ACC112 (cell line): ENCODE data around the gene MYOG.

Experiments
- H2AFZ ChIP-seq: fragments of 200-600 bp; sonication (generic); one replicate; pipeline ENCODE4 v1.6.0; 2017; ENCODE audit warnings: antibody characterized with exemption, low read length; ENCODE audit not compliant: unreplicated experiment
- H3K27ac ChIP-seq: fragments of 200-600 bp; sonication (generic); 2 replicates; pipeline ENCODE4 v1.5.1; 2014; ENCODE audit warnings: low read depth, mild to moderate bottlenecking, antibody characterized with exemption, low read length, moderate library complexity
- H3K27me3 ChIP-seq: fragments of 200-600 bp; sonication (generic); 2 replicates; pipeline ENCODE4 v1.6.1; 2014; ENCODE audit warnings: mild to moderate bottlenecking, antibody characterized with exemption, low read length, moderate library complexity, mixed read lengths; ENCODE audit not compliant: insufficient read depth
- H3K36me3 ChIP-seq: fragments of 200-600 bp; sonication (generic); 2 replicates; pipeline ENCODE4 v1.6.1; 2016; ENCODE audit warnings: mild to moderate bottlenecking, antibody characterized with exemption, low read length, moderate library complexity, mixed read lengths; ENCODE audit not compliant: insufficient read depth
- H3K4me1 ChIP-seq: fragments of 200-600 bp; sonication (generic); one replicate; pipeline ENCODE4 v1.6.1; 2016; ENCODE audit warnings: low read length, mixed read lengths; ENCODE audit not compliant: insufficient read depth, unreplicated experiment, control insufficient read depth
- H3K4me3 ChIP-seq: fragments of 200-600 bp; sonication (generic); 2 replicates; pipeline ENCODE4 v1.5.1; 2014; ENCODE audit warnings: mild to moderate bottlenecking, low read depth, low read length
- H3K79me2 ChIP-seq: fragments of 200-600 bp; sonication (generic); one replicate; pipeline ENCODE4 v1.6.0; 2016; ENCODE audit warnings: low read length; ENCODE audit not compliant: control insufficient read depth, unreplicated experiment, insufficient read depth

MYOG gene

GRCh38 chr1:203126866-203127665 is 41.3 kb upstream of the MYOG start:
- Histone ChIP-seq H2AFZ (peak overlapping the region; percentile 6), H3K27ac (no peak overlapping the region), H3K4me3 (peak overlapping the region; percentile 70), H3K4me1 (peaks cover 34% of the 10 kb centered on the region), H3K27me3 (peaks cover 13% of the 10 kb centered on the region), H3K36me3 (no peaks in the 10 kb centered on the region), H3K79me2 (no peaks in the 10 kb centered on the region)

- peaks cover 34% of the 10 kb centered on the region for H3K4me1 ChIP-seq
- H3K36me3 ChIP-seq, result no peaks in the 10 kb centered on the region
- no peaks in the 10 kb centered on the region for H3K79me2 ChIP-seq
- H3K4me3 ChIP-seq, result peak overlapping the region; percentile 70; the same call in 1 of the 2 replicates
- H3K27me3 ChIP-seq, result peaks cover 13% of the 10 kb centered on the region
- no peak overlapping the region for H3K27ac ChIP-seq
- no peak overlapping the region for H2AFZ ChIP-seq
Measured at GRCh38 chr1:203126151-203126865, 40.5 kb upstream of the MYOG start.

- Histone ChIP-seq H2AFZ (no peak overlapping the region), H3K27me3 (peaks cover 27% of the 10 kb centered on the region), H3K4me1 (peaks cover 32% of the 10 kb centered on the region)
Measured at GRCh38 chr1:203124546-203125317, 38.9 kb upstream of the MYOG start.

DNA sequence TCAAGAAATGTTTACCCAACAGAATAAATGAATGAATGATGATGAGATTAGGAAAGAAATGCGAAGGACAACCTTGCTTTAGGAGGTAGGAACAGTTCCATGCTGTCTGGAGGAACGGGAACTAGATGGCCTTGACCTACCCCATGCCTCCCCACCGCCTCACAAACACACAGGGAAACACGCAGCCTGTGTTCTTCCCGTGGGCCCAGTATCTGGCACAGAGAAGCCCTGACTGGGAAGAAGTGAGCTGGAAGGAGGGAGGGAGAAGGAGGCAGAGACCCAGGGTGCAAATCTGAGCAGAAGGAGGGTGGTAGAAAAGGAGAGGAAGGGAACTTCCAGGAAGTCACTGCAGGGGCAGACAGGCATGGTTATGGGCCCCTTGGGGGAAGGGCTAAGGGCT is 38.2 kb upstream of the MYOG start:
- no peaks in the 10 kb centered on the region for H3K79me2 ChIP-seq
- H3K27me3 ChIP-seq, result peaks cover 31% of the 10 kb centered on the region
- no peak overlapping the region for H3K27ac ChIP-seq
- no peak overlapping the region for H3K4me3 ChIP-seq
- peaks cover 25% of the 10 kb centered on the region for H3K4me1 ChIP-seq
- H2AFZ ChIP-seq, result no peak overlapping the region
- no peaks in the 10 kb centered on the region for H3K36me3 ChIP-seq

More at GRCh38 chr1:203124546-203125317, 38.9 kb upstream of the MYOG start:
- H3K4me3 ChIP-seq, result no peak overlapping the region
- H3K27ac ChIP-seq, result no peak overlapping the region
- H3K36me3 ChIP-seq, result no peaks in the 10 kb centered on the region
- H3K79me2 ChIP-seq, result no peaks in the 10 kb centered on the region

DNA sequence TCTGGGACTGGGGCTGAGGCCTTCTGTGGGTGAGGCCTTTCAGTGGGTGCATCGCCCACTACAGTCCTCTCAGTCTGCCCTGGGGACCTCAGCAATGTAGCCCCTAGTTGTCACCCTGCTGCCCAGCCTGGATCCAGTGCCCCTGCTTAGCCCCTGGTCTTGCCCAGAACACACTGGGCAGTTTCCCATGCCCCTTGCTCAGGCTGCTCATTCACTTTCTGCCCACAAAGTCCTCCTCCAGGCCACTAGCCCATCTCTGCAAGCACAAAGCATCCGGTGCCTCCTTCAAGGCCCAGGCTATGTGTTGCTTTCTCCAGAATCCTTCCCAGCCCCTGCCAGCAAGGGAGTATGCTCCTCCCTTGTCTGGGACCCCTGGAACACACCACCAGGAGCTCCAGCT is 36.3 kb upstream of the MYOG start:
- Histone ChIP-seq H3K27ac (no peak overlapping the region), H3K79me2 (no peaks in the 10 kb centered on the region), H3K27me3 (peaks cover 48% of the 10 kb centered on the region), H3K4me1 (peaks cover 23% of the 10 kb centered on the region), H2AFZ (no peak overlapping the region), H3K36me3 (no peaks in the 10 kb centered on the region), H3K4me3 (no peak overlapping the region)

DNA sequence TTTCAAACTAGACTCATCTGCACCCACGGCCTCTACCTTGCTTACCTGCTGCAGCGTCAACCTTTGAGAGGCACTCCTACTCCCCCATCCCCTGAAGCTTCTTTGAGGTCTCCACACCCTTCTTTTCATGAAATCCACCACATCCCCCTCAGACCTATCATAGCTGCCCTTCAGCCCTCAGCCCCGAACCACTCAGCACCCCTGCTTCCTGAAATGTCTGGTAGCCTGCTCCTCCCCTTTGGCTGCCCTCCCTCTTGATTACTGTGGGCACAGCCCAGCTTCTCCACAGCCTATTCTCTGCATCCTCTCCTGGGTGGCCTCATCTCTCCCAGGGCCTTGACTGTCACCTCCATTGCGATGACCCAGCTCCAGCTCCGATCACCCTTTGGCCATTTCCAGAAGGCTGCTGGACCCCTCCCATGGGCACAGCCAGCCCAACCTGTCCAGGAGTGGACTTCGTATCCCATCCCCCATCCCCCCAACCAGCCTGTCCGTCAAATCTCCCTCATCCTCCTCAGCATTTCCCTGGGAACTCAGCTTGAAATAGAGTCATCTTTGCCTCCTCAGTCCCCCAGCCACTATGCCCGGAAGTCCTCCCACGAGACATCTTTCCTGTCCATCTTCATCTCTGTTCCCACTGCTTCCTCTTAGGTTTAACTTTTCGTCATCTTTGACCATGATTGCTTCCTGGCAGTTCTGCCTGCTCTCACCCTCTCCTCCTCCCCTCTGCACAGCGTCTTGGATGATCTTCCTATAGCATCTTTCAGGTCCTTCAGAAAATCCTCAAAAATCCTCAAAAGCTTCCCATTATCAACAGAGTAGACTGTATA is 35.6 kb upstream of the MYOG start:
- peaks cover 15% of the 10 kb centered on the region for H3K4me1 ChIP-seq
- H2AFZ ChIP-seq, result no peak overlapping the region
- no peaks in the 10 kb centered on the region for H3K36me3 ChIP-seq
- no peak overlapping the region for H3K4me3 ChIP-seq
- peaks cover 54% of the 10 kb centered on the region for H3K27me3 ChIP-seq
- H3K79me2 ChIP-seq, result no peaks in the 10 kb centered on the region
- H3K27ac ChIP-seq, result no peak overlapping the region

- H3K79me2 ChIP-seq, result no peaks in the 10 kb centered on the region
- no peak overlapping the region for H2AFZ ChIP-seq
- H3K4me1 ChIP-seq, result peaks cover 11% of the 10 kb centered on the region
- H3K27me3 ChIP-seq, result peaks cover 63% of the 10 kb centered on the region
- no peak overlapping the region for H3K4me3 ChIP-seq
- H3K27ac ChIP-seq, result no peak overlapping the region
- no peaks in the 10 kb centered on the region for H3K36me3 ChIP-seq
Measured at GRCh38 chr1:203120325-203121153, 34.7 kb upstream of the MYOG start.

- H3K4me3 ChIP-seq, result no peak overlapping the region
- H3K27me3 ChIP-seq, result peaks cover 75% of the 10 kb centered on the region
- no peaks in the 10 kb centered on the region for H3K36me3 ChIP-seq
- H3K4me1 ChIP-seq, result no peaks in the 10 kb centered on the region
- no peak overlapping the region for H3K27ac ChIP-seq
- no peak overlapping the region for H2AFZ ChIP-seq
- H3K79me2 ChIP-seq, result no peaks in the 10 kb centered on the region
Measured at GRCh38 chr1:203117611-203118575, 32.1 kb upstream of the MYOG start.
